ENCODE results near the gene IFITM2.

The IFITM2 gene

DNA sequence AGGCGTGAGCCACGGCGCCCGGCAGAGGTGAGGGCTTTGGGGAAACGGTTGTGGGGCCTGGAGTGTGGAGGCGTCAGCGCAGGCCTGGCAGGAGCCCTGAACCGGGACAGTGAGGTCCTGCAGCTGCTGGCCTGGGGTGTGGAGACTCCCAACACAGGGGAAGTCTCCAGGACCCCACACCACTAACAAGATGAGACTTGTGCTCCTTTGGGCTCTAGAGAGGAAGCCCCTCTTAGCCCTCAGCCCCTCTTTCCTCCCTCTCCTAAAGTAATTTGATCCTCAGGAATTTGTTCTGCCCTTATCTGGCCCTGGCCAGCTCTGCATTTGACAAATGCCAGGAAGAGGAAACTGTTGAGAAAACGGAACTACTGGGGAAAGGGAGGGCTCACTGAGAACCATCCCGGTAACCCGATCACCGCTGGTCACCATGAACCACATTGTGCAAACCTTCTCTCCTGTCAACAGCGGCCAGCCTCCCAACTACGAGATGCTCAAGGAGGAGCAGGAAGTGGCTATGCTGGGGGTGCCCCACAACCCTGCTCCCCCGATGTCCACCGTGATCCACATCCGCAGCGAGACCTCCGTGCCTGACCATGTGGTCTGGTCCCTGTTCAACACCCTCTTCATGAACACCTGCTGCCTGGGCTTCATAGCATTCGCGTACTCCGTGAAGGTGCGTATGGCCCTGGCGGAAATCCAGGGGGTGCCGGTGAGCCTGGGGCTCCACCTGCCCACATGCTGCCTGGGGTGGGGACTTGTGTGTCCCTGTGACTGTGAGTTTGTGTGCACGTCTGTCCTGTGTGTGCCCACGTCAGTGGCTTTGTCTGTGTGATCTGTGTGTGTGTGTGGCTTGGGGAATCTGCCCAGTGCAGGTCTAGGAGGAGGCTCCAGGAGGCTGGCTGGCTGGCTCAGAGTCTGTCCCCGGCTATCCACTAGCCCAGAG, at the start of gene IFITM2:
IFITM2 (plus strand) TSS at position 51 of the 943 bp plus-strand sequence; CDS start at position 428, 377 bp downstream.
- peak; percentile 41 for DNase-seq (ENCODE audit: low spot score)

DNA sequence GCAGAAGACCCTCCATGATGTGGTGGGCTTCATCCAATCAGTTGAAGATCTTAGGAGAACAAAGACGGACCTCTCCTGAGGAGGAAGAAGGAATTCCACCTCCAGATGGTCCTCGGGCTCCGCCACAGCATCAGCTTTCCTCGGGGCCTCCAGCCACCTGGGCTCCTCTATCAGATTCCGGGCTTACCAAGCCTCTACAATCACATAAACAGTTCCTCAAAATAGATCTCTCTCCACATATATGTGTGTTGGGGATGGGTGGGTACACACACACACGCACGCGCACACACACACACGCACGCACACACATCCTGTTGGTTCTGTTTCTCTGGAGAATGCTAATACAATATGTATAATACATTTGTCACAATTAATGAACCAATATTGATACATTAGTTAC, 48.2 kb upstream of the IFITM2 start:
- no peak for DNase-seq (ENCODE audit: low spot score)

GRCh38 chr11:261624-262023, 46.0 kb upstream of the IFITM2 start:
- DNase-seq (ENCODE audit: low spot score): no peak

- peak; percentile 48 for DNase-seq (ENCODE audit: low spot score)
Observed at GRCh38 chr11:266676-267439, 40.8 kb upstream of the IFITM2 start.

- peak; percentile 47 for DNase-seq (ENCODE audit: low spot score)
Observed at GRCh38 chr11:267491-267994, 40.1 kb upstream of the IFITM2 start.

- DNase-seq (ENCODE audit: low spot score): peak; percentile 45
Observed at GRCh38 chr11:268716-269145, 38.9 kb upstream of the IFITM2 start.

- DNase-seq (ENCODE audit: low spot score): peak; percentile 64
Observed at GRCh38 chr11:269146-269890, 38.3 kb upstream of the IFITM2 start.

DNA sequence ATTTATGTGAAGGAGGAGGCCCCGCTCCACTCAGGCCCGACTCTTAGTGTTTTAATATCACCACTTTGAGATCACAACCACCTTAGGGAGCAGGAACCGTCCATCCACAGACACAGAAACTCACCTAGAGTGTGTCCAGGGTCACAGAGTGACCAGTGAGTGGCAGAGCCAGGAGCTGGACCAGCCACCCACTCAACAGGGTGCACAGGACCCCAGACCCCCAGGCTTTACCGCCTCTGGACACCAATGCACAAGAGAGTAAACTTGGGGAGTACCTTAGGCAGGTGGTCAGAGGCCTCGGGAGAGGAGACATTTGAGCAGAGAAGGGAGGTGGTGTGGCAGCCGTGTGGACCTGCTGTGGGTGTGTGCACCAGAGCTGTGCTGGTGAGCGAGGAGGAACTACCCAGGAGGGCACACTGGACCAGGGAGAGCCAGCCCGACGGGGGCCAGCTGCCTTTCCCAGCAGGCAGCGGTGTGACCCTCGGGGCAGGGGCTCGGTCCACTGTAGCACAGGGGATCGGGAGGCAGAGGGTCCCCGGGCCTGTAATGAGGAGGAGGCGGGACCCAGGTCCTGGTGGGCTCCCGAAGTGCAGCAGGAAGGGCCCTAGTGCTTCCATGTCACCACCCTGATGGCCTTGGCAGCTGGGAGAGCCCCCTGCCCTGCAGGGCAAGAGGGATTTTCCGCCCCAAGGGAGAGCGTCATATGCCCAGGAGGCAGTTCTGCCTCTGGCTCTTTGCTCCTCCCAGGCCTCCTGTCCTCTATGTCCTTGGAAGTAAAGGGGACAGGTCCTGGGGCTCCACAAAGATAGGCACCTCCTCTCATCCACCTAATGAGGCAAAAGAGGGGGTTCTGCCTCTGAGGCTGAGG, 36.9 kb upstream of the IFITM2 start:
- no peak for DNase-seq (ENCODE audit: low spot score)

DNA sequence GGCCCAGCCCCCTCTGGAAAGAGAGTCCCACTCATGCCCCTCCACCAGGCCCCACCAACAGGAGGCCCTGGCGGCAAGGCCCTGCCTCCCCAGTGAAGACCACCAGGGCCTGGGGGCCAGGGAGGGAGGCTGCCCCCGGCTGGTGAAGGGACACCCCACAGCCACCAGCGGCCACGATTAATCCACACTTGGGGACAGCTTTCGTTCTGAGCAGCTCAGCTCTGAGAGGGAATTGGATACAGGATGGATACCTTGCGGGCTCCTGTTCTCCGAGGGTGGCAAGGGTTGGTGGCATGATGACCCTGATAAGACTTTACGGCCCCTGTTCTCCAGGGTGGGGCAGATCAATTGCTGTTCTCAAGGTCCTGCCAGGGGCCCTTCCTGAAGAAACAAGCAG, 36.3 kb upstream of the IFITM2 start:
- no peak for DNase-seq (ENCODE audit: low spot score)

GRCh38 chr11:272195-272930, 35.3 kb upstream of the IFITM2 start:
- no peak for DNase-seq (ENCODE audit: low spot score)

GRCh38 chr11:272931-273198, 34.8 kb upstream of the IFITM2 start:
- no peak for DNase-seq (ENCODE audit: low spot score)

- DNase-seq (ENCODE audit: low spot score): no peak
Observed at GRCh38 chr11:276219-276618, 31.4 kb upstream of the IFITM2 start.

DNA sequence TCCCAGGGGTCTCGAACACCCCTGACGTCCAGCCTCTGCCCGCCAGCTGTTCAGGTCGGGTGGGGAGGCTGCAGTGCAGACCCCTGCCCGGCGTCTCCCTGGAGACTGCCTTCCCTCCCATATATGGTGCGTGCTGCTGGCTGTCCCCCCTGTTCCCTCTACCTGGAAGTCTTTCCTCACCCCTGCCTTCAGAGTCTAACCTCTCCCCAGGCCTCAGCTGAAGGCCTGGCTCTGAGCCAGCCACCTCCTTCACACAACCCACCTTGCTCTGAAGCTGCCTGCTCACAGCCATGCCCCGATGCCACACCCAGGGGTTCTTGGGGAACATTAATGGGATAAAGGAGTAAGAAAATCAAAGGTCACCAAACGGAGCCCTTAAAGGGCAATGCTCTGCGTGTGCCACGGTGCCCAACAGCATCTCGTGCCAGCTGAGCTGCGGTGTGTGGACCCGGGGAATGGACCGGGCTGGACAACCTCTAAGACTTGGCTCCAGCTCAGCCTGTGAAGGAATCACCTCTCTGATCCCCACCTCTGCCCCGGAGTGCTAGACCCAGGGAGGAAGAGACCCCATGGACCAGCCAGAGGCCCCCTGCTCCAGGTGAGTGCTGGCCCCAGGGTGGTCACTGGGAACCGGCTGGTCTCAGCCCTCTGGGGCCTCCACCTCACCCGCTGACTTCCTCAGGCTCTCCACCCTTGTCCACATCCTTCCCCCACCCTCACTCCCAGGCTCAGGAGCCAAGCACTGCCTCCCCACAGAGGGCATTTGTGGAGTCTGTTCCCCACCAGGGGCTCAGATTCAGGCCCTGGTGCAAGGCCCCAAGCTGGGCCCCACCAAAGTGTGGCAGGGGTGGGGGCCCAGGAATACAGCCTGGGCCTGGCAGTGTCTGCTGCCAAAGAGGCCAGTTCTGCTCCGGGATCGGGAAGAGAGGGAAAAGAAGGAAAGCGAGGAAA, 29.3 kb upstream of the IFITM2 start, which contains the start of gene NLRP6:
NLRP6 (plus strand) TSS at position 407 of the 951 bp plus-strand sequence; CDS start at position 570, 163 bp downstream.
- no peak for DNase-seq (ENCODE audit: low spot score)

GRCh38 chr11:279040-279965, 28.3 kb upstream of the IFITM2 start:
- DNase-seq (ENCODE audit: low spot score): no peak

- DNase-seq (ENCODE audit: low spot score): peak; percentile 39
Observed at GRCh38 chr11:279966-280705, 27.5 kb upstream of the IFITM2 start.

DNA sequence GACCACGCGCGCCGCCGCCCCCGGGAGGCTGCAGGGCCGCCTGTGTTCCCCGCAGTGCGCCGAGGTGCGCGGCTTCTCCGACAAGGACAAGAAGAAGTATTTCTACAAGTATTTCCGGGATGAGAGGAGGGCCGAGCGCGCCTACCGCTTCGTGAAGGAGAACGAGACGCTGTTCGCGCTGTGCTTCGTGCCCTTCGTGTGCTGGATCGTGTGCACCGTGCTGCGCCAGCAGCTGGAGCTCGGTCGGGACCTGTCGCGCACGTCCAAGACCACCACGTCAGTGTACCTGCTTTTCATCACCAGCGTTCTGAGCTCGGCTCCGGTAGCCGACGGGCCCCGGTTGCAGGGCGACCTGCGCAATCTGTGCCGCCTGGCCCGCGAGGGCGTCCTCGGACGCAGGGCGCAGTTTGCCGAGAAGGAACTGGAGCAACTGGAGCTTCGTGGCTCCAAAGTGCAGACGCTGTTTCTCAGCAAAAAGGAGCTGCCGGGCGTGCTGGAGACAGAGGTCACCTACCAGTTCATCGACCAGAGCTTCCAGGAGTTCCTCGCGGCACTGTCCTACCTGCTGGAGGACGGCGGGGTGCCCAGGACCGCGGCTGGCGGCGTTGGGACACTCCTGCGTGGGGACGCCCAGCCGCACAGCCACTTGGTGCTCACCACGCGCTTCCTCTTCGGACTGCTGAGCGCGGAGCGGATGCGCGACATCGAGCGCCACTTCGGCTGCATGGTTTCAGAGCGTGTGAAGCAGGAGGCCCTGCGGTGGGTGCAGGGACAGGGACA, 26.7 kb upstream of the IFITM2 start:
- no peak for DNase-seq (ENCODE audit: low spot score)
